DMS153 treated with DMSO at 0.1 percent for 48 hours (cell line): ENCODE data around the gene PLSCR1.

Experiments used
- DNase-seq: peaks from one replicate; lab custom pipeline; 2025; ENCODE audit not compliant: unreplicated experiment; lab: John Stamatoyannopoulos, UW

Gene PLSCR1, protein sequence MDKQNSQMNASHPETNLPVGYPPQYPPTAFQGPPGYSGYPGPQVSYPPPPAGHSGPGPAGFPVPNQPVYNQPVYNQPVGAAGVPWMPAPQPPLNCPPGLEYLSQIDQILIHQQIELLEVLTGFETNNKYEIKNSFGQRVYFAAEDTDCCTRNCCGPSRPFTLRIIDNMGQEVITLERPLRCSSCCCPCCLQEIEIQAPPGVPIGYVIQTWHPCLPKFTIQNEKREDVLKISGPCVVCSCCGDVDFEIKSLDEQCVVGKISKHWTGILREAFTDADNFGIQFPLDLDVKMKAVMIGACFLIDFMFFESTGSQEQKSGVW

GRCh38 chr3:146544002-146544928 is at the start of gene PLSCR1:
Gene PLSCR1 (minus strand): TSS chr3:146544607. CDS start chr3:146536552, 8,055 bp downstream.
- DNase-seq: no peak

- no peak for DNase-seq
These were observed 49.4 kb upstream of the PLSCR1 start for GRCh38 chr3:146593776-146594175.

DNA sequence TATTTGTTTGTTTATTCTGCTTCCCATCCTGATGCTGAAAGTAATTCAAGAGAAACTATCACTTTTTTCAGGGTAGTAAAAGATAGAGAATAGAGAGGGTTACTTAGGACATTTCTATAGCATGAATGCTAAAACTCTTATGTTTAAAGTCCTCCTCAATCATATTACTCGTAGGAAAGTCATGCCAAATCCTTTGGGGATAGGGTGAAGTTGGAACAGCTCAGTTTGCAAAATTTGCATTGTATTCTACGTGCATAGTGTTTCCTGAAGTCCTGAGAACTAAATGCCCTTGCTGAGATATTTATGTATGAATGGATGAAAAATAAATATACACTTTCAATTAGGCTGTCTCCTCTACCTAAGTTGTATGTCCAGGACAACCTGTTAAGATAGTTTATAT is 46.1 kb upstream of the PLSCR1 start:
- no peak for DNase-seq

DNA sequence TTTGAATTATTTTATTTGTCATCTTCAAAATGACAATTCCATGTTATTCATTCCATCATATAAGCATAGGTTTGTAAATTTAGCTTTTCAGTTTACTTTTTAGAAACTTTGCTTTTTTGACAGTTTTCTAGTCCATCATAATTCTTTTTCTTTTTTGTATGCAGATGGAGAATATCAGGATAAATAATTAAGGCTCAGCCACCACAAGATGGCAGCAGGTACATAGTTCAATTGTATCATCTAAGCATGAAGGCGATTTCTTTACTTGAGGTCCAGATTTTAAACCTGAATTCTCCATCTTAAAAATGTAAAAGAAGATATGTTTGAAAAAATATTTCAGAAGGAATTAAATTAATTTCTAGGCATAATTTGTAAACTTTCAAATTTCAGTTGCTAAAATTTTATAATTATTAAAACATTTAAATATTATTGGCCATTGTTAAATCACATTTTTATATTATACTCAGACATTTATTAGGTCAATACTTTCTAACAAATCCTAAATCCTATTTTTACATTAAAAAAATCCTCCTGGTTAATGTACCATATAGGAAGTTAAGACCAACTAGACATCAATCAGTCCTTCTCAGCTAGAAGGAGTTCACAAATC is 45.6 kb upstream of the PLSCR1 start:
- DNase-seq: peak; percentile 51

- no peak for DNase-seq
These were observed 40.7 kb upstream of the PLSCR1 start for GRCh38 chr3:146585156-146585555.

DNA sequence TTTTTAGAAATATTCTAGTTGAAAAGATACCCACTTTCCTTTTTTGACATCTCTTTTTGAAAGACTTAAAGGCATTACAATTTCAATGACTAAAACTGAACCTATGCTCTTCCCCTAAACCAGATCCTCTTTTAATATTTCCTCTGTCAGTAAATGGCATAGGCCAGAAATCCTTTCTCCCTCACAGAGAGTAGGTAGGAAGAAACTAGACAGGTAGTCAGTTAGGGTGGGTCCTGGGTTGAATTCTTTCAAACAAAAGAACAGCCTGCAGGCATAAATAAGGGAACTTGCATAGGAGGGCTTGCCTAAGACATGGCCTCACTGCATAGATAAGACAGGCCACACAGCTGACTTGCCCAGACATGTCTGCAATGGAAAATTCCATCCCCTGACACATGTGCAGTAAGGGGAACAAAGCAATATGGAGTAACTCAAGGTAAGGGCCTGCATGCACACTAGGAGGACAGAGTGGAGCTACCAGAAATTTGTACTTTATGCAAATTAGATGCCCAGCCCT is 37.6 kb upstream of the PLSCR1 start:
- no peak for DNase-seq

DNA sequence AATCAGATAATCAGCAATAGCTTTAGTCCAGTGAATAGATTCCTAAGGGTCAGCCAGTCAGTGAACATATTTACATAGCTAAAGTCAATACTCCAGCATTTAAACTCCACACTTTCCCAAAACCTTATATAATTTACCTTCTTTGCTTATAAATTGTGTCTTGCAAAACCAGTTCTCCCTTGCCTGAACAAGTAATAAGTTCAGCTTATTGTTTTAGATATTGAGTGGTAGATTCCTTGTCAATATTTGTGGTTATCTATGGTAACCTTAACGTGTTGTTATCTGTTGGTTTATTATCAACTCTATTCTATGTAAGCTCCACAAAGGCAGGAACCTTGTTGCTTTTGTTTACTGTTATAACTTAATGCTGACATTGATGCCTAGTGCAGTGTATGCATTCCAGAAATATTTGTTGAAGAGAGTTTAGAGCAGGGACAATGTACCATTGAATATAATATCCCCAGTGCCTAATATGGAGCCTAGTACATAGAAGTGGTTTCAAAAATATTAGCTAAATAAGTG is 36.7 kb upstream of the PLSCR1 start:
- DNase-seq: no peak

GRCh38 chr3:146577662-146578061 is 33.3 kb upstream of the PLSCR1 start:
- peak; percentile 57 for DNase-seq

- DNase-seq: no peak
These were observed 31.2 kb upstream of the PLSCR1 start for GRCh38 chr3:146575636-146576035.

- DNase-seq: no peak
These were observed 29.8 kb upstream of the PLSCR1 start for GRCh38 chr3:146574173-146574572.

- no peak for DNase-seq
These were observed 24.9 kb upstream of the PLSCR1 start for GRCh38 chr3:146569314-146569713.

DNA sequence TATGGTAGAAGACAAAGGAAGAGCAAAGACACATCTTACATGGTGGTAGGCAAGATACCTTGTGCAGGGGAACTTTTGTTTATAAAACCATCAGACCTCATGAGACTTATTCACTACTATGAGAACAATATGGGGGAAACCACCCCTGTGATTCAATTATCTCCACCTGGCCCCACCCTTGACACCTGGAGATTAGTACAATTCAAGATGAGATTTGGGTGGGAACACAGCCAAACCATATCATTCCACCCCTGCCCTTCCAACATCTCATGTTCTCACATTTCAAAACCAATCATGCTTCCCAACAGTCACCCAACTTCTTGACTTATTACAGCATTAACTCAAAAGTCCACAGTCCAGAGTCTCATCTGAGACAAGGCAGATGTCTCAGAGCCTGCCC is 21.7 kb upstream of the PLSCR1 start:
- DNase-seq: no peak

DNA sequence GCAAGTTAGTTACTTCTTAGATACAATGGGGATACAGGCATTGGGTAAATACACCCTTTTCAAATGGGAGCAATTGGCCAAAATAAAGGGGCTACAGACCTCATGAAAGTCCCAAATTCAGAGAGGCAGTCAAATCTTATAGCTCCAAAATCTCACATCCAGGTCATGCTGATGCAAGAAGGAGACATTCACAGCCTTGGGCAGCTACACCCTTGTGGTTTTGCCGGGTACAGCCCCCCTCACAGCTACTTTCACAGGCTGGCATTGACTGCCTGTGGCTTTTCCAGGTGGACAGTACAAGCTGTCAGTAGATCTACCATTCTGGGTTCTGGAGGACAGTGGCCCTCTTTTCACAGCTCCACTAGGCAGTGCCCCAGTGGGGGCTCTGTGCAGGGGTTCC is 17.5 kb upstream of the PLSCR1 start:
- no peak for DNase-seq

GRCh38 chr3:146561463-146561862 is 17.1 kb upstream of the PLSCR1 start:
- no peak for DNase-seq

DNA sequence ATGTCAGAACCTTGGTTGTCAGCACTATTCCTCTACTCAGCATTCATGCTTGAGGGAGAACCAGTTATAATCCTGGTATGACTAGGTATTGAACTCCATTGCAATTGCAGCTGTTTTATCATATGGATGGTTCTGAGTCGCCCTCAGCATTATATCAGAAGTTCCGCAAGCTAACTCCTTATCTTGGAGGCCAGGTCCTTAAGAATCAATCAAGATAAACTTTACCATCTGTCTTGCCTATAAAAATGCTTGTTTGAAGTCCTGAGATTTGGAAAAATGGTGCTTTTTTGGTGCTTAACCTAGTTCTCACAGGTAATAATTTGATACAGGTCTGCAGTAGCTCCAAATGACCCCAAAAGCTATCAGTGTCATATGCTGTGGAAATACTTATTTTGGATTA is 16.3 kb upstream of the PLSCR1 start:
- no peak for DNase-seq

GRCh38 chr3:146559388-146559787 is 15.0 kb upstream of the PLSCR1 start:
- DNase-seq: no peak

GRCh38 chr3:146558781-146559180 is 14.4 kb upstream of the PLSCR1 start:
- DNase-seq: no peak

DNA sequence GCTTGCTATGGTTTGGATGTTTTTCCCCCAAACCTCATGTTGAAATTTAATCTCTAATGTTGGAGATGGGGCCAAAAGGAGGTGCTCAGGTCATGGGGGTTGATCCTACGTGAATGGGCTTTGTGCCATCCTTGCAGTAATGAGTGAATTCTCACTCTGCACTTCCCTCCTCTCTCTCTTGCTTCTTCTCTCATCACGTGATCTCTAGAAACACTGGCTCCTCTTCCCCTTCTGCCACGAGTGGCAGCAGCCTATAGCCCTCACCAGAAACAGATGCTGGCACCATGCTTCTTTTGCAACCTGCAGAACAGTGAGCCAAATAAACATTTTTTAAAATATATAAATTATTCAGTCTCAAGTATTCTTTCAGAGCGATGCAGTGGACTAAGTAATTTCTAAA is 13.3 kb upstream of the PLSCR1 start:
- DNase-seq: no peak

GRCh38 chr3:146555311-146555710 is 10.9 kb upstream of the PLSCR1 start:
- no peak for DNase-seq

- DNase-seq: no peak
These were observed 9.8 kb upstream of the PLSCR1 start for GRCh38 chr3:146554151-146554760.
